Ovary (tissue), 9 donors: Measurements from ENCODE around the gene HOPX. TPM values are rescaled to one million over a fixed set of nuclear protein-coding genes. Genes with fewer than 3 reads are reported as not detected.
A peak's percentile ranks its signal among the peaks of the same experiment; 100 is the strongest.

Experiments
- DNase-seq, 5 donors: peaks; one replicate each; pipeline ENCODE4 v3.0.0-alpha.2; 2019 to 2020
- H3K27ac ChIP-seq, 2 donors: fragments of 200-600 bp; one replicate each; pipeline versions ENCODE4 v1.5.1 to v1.8.0; 2019 to 2022
- H3K27me3 ChIP-seq: fragments of 200-600 bp; one replicate; pipeline ENCODE4 v1.8.0; 2022
- H3K36me3 ChIP-seq: fragments of 200-600 bp; sonication (generic); one replicate; pipeline ENCODE4 v1.5.1; 2019
- H3K4me1 ChIP-seq: one replicate; pipeline ENCODE4 v1.8.1; 2013; ENCODE audit warnings: mild to moderate bottlenecking, moderate library complexity; ENCODE audit not compliant: insufficient read depth
- H3K4me3 ChIP-seq: fragments of 200-600 bp; sonication (generic); one replicate; pipeline ENCODE4 v1.5.1; 2017
- H3K9me3 ChIP-seq, 2 donors: fragments of 200-600 bp in 1 of 2; sonication (generic) in 1 of 2; one replicate each; pipeline versions ENCODE4 v1.5.1 to v1.8.1; 2013 to 2019; ENCODE audit warnings: mild to moderate bottlenecking in 1 of 2, moderate library complexity in 1 of 2
- EP300 ChIP-seq: sonication (generic); formaldehyde crosslinking; IDR thresholded peaks from one replicate; pipeline ENCODE4 v1.6.1; 2017; ENCODE audit warnings: antibody characterized with exemption
- POLR2A ChIP-seq: fragments of 450-650 bp; IDR thresholded peaks from one replicate; pipeline ENCODE4 v1.6.1; 2017; ENCODE audit warnings: antibody characterized with exemption, mild to moderate bottlenecking, moderate library complexity
- WGBS, 3 donors: extraction: QIAGEN DNeasy Blood & Tissue Kit in 1 of 3; methylation state at CpG; one replicate each; pipeline versions ENCODE4 v1.1.5 to v1.1.7; 2013 to 2017; 5-methylcytosine and 5-hydroxymethylcytosine counted together
- intact Hi-C, 4 donors: fragments of 100-400 bp; cut with DNase I; formaldehyde crosslinking; loops; one replicate each; pipeline versions ENCODE4 v1.11.0 to v1.15.1; 2022 to 2023
- polyA plus RNA-seq, 2 donors: library from polyadenylated mRNA; stranded (reverse); fragments of 200-250 nt in 1 of 2; fragments of 350-450 nt in 1 of 2; fragmentation: Illumina TruSeq in 1 of 2; extraction: RNeasy Lipid Tissue Mini Kit (QIAGEN cat#74804) in 1 of 2; gene quantifications; one replicate each; pipeline ENCODE4 v1.2.3, GENCODE V29; 2013 to 2014
- total RNA-seq, 7 donors: library from RNA; depleted of rRNA in 2 of 7; stranded (reverse); fragments of >200 nt in 2 of 7; fragmentation: NEBNext Ultra II Directional in 3 of 7; extraction: Animal tissue kit (Norgen Biotek cat#: 25700) in 3 of 7; gene quantifications; one replicate each; pipeline versions ENCODE4 v1.1.0 to v1.2.4, GENCODE V29; 2016 to 2023
- TF ChIP-seq, protein P1 (sequence below), 3 donors: fragments of 450-650 bp in 2 of 3; fragments of 200-600 bp in 1 of 3; IDR thresholded peaks; one replicate each; pipeline versions ENCODE4 v1.5.1 to v1.8.0; 2016 to 2022; ENCODE audit warnings: antibody characterized with exemption in 3 of 3, mild to moderate bottlenecking in 1 of 3
- donor health status: DM: no; HTN: no; CAD: no; lungs with moderate emphysema.
- donor health status: DM: no; HTN: no; CAD: no.
- donor health status: Bipolar disorder and iron deficiency.
- donor health status: DM: yes; HTN: yes; CAD: no.
- donor health status: DM: no; HTN: no; CAD: no.
- donor health status: DM: yes; HTN: yes; CAD: no.

The HOPX gene
- total and polyA plus RNA-seq, 9 donors = 2.1 to 22.2 (median 8.8) TPM

DNA sequence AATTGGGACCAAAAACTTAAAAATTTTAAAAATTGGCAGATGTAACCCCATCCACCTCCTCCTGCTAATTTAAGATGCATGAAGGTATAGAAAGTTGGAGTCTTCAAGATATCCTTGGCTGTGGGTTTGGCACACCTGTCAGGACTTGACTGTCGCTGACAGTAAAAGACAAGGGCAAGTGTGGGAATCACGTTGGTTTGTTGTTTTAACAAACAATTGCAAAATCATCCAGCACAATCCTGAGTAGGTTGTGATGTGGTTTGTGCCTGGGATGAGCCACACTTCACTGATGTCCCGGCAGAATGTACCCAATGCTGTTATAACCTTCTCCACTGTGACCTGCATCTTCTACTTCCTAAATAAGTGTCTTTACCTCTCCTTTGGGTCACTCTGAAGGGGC, 24.0 kb downstream of the HOPX start:
- intact Hi-C loops = no loop called here
- 81 to 88% (median 86%) methylated on average over 3 of the region's 3 CpGs for WGBS, 3 donors

DNA sequence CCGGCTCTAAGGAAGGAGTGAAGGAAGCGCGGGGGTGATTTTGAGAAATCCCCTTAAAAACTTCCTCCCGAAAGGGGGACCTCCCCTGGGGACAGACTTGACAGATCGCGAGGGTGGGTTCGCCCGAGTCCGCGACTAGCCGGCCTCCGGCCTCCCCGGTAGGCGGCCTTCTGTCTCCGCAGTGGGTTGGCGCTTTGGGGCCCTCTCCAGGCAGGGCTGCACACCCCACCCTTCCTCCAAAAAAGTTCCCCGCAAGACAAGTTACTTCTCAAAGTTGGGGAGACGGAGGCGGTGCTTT, 24.8 kb downstream of the HOPX start:
- Histone ChIP-seq H3K36me3 (no peaks in the 10 kb centered on the region), H3K27me3 (peaks cover 2% of the 10 kb centered on the region)

More for the DNA sequence above, 24.0 kb downstream of the HOPX start:
- Histone ChIP-seq H3K27me3 (peaks cover 2% of the 10 kb centered on the region), H3K36me3 (no peaks in the 10 kb centered on the region), H3K9me3 (no peaks in the 10 kb centered on the region), H3K4me3 (no peak overlapping the region), H3K27ac (no peak overlapping the region), H3K4me1 (peaks cover 5% of the 10 kb centered on the region)
- TF ChIP-seq EP300 (no peak), POLR2A (no peak)
- TF ChIP-seq, protein P1, sequence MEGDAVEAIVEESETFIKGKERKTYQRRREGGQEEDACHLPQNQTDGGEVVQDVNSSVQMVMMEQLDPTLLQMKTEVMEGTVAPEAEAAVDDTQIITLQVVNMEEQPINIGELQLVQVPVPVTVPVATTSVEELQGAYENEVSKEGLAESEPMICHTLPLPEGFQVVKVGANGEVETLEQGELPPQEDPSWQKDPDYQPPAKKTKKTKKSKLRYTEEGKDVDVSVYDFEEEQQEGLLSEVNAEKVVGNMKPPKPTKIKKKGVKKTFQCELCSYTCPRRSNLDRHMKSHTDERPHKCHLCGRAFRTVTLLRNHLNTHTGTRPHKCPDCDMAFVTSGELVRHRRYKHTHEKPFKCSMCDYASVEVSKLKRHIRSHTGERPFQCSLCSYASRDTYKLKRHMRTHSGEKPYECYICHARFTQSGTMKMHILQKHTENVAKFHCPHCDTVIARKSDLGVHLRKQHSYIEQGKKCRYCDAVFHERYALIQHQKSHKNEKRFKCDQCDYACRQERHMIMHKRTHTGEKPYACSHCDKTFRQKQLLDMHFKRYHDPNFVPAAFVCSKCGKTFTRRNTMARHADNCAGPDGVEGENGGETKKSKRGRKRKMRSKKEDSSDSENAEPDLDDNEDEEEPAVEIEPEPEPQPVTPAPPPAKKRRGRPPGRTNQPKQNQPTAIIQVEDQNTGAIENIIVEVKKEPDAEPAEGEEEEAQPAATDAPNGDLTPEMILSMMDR (IDR thresholded peaks at IDR 0.05) = no peak
- DNase-seq = no peak

DNA sequence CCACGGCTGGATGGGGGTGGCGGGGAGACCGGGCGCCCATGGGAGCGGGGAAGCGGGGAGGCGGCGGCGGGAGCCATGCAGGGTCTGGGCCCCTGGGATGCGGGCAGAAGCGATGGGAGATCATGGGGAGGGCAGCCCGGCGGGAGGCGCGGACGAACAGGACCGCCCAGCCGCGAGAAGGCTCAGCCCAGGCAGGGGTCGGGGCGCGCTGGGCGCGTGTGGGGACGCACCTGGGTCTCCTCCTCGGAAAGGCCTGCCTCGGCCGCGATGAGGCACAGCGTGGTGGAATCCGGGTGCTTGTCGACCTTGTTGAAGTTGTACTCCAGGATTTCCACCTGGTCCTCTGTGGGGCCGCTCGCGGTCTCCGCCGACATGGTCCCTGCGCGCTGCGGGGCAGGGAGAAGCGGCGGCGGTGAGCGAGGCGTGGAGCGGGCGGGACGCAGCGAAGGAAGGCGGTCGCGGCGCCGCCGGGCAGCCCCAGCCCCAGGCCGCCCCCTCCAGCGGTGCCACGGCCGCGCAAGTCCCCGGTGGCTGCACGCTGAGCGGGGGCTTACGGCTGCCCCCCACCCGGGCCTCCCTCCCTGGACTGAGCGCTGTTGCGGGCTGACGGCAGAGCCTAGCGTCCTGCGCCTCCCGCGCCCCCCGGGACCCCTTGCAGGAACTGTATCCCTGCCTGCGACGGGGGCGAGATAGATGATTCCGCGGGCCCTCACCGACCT, 25.3 kb downstream of the HOPX start:
- intact Hi-C loops = no loop called here
- peaks cover 2% of the 10 kb centered on the region for H3K27me3 ChIP-seq
- 0 to 1% (median 0%) methylated on average over 42 to 79 of the region's 79 CpGs for WGBS, 3 donors
- no peaks in the 10 kb centered on the region for H3K36me3 ChIP-seq
- H3K27ac ChIP-seq = peak overlapping the region in 1 of 2 donors; percentile 30
- H3K9me3 ChIP-seq = no peaks in the 10 kb centered on the region
- peak overlapping the region; percentile 48 for H3K4me3 ChIP-seq
- TF ChIP-seq POLR2A (no peak), EP300 (no peak)
- TF ChIP-seq, protein P1 (IDR thresholded peaks at IDR 0.05) = no peak
- peak in 3 of 5 donors; percentile 11 to 37 (median 20) for DNase-seq
- H3K4me1 ChIP-seq = peaks cover 5% of the 10 kb centered on the region

More for the DNA sequence above, 24.8 kb downstream of the HOPX start:
- H3K27ac ChIP-seq = no peak overlapping the region
- no peak for TF ChIP-seq POLR2A
- H3K9me3 ChIP-seq = no peaks in the 10 kb centered on the region
- peaks cover 5% of the 10 kb centered on the region for H3K4me1 ChIP-seq
- DNase-seq = peak in 2 of 5 donors; percentile 15 to 37
- 6 to 11% (median 11%) methylated on average over 18 to 19 of the region's 19 CpGs for whole genome bisulfite sequencing, 3 donors
- peak overlapping the region; percentile 48 for H3K4me3 ChIP-seq
- intact Hi-C loops = no loop called here

DNA sequence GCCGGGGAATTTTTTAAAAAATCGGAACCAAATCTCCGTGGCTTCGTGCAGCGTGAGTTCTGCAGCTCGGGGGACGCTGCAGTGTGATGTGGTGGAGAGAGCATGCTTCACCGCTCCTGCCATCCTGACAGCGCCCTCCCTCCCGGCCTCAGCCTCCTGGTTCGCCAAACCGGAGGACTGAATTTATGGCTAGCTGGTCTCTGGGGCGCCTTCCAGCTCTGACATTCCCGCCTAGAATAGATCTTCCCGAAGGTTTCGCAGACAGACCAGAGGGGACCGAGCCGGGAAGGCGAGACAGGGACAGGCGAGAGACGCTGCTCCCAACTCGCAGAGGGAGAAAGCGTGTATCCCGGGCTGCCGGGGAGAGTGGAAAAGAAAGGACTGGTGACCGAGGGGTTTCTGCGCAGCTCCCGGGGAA, 25.9 kb downstream of the HOPX start:
- Histone ChIP-seq H3K9me3 (no peaks in the 10 kb centered on the region), H3K4me3 (peak overlapping the region; percentile 48), H3K36me3 (no peaks in the 10 kb centered on the region), H3K27ac (no peak overlapping the region), H3K27me3 (no peaks in the 10 kb centered on the region), H3K4me1 (peaks cover 5% of the 10 kb centered on the region)
- WGBS, 3 donors = 0 to 1% (median 0%) methylated on average over 28 of the region's 28 CpGs
- DNase-seq = peak in 2 of 5 donors; percentile 16 to 42
- intact Hi-C loops = no loop called here
- TF ChIP-seq EP300 (no peak), POLR2A (no peak)
- TF ChIP-seq, protein P1 (IDR thresholded peaks at IDR 0.05) = no peak

DNA sequence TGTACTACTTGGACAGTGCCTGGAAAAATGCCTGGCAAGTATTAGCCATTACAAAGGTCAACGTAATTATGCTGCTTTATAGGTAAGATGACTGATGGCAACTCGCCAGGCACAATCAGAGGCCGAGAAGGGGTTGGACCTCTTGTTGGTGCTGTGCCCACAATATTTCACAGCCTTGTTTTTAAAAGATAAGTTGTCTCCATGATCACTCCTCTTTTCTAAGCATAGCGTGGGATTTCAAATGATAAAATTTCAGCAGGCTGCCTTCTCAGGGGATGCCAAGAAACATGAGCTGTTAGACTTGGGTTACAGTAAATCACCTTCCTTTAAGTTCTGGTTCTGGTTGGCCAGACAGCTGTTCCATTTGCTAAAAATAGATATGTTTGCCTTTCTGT, 26.9 kb downstream of the HOPX start:
- H3K27ac ChIP-seq = no peak overlapping the region
- no peaks in the 10 kb centered on the region for H3K27me3 ChIP-seq
- DNase-seq = peak in 1 of 5 donors; percentile 17
- intact Hi-C loops = no loop called here
- 15 to 21% (median 17%) methylated on average over 4 of the region's 4 CpGs for WGBS, 3 donors
- no peak for TF ChIP-seq POLR2A
- TF ChIP-seq, protein P1 (IDR thresholded peaks at IDR 0.05) = no peak
- no peak for TF ChIP-seq EP300
- peaks cover 5% of the 10 kb centered on the region for H3K4me1 ChIP-seq
- no peaks in the 10 kb centered on the region for H3K36me3 ChIP-seq
- no peak overlapping the region for H3K4me3 ChIP-seq
- no peaks in the 10 kb centered on the region for H3K9me3 ChIP-seq
